ENCODE measurements around the gene KLF16. TPM values are rescaled to one million over a fixed set of nuclear protein-coding genes. Genes with fewer than 3 reads are reported as not detected.

The KLF16 gene
- total RNA-seq, 1 experiment from 2014 or later = 25.2 TPM

DNA sequence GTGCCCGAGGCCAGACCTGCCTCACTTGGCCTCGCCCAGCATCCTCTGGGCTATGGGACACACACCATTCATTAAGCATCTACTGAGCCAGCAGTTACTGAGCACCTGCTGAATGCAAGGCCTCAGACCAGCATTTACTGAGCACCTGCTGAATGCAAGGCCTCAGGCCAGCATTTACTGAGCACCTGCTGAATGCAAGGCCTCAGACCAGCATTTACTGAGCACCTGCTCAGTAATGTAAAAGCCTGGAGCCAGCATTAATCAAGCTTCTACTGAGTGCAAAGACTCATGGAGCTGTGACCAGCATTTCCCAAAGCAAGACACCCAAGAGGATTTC is 55.0 kb downstream of the KLF16 start:
- DNase-seq (ENCODE audit: low spot score) = no peak

DNA sequence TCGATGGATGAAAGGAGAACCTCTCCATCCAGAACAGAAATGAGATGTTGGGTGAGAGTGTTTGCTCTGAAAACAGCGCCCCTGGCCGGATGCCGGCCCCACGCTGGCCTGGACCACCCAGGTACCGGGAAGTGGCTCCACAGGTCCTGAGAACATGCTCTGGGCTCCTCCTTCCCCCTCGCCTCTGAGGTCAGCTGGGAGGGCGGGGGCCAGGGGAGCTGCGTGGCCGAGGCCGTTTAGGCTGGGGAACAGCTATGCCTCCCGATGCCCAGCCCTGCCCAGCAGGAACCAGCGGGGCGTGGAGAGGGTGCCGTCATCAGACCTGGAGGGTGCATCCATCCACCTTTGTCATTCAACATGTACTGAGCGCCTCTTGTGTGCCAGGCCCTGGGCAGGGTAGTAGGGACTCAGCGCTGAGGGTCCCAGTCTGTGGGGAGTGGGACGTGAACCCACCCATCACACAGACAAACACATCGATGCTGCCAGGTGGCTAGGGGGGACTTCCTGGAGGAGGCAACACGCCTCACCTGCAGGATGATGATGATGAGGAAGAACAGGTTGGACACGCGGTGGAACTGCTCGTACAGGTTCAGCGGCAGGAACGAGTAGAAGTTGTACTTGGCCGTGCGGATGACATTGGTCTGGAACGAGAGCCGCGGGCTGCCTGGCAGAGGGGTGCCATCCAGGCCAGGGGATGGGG is 55.5 kb downstream of the KLF16 start:
- DNase-seq (ENCODE audit: low spot score) = no peak

DNA sequence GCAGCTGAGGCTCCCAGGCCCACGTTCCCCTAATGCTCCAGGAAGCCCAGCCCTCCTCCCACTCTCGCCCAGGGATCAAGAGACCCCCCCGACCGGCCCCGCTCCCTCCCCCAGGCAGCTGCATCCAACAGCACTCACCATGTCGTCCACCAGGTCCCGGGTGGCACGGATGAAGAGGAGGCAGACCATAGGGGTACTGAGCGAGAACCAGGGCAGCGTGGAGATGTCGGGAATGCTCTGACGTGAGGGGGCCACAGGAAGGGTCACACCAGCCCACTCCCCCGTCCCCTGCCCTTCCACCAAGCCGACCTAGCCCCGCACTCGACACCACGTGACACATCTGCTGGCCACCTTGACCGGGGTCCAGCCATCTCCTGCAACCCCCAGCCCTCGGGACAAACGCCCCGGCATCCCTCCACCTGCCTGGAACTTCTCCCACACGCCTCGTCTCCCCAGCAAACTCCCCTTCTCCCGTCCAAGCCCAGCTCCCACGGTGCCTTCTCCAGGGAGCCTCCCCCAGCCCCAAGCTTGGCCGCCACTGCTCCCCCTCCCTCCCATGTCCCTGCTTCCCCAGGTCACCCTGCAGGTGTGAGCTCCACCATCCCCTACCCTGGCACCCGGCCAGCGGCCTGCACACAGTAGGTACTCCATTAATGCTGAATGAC is 56.2 kb downstream of the KLF16 start:
- no peak for DNase-seq (ENCODE audit: low spot score)

DNA sequence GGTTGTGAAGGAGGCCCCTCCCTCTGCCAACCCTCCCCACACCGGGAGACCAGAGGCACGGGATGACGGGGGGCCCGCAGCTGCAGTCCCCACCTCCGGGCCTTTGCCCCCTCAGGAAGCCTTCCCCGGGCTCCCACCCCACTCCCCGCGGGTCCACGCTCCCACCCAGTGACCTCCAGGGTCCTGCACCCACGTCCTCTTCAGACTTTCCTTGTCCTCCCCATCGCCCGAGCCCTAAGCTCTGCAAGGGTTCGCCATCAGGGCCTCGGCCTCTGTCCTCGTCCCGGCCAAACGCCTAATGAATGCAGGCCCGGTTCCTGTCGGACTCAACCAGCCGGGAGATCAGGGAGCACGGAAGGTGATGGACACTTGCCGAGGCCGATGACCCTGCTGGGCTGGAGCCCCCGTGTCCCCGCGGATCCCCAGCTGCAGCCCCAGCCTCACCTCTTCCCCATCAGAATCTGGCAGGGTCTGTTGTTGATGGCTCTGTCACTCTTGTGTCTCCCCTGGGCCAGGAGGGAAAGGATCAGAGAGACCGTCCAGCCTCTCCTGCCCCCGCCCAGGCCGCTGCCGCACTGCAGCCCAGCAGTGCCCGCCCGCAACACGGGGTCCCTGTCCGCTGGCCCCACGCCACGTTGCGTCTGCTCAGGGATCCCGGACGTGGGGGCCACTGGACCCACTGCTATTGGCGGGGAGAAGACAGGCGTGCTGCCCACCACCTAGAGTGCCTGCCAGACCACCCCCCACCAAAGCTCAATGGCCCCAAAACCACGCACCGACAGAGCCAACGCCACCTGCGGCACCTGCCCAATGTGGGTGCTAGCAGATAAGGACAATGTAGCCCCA is 57.0 kb downstream of the KLF16 start:
- no peak for DNase-seq (ENCODE audit: low spot score)

- no peak for DNase-seq (ENCODE audit: low spot score)
Measured at GRCh38 chr19:1805401-1806183, 57.8 kb downstream of the KLF16 start.

DNA sequence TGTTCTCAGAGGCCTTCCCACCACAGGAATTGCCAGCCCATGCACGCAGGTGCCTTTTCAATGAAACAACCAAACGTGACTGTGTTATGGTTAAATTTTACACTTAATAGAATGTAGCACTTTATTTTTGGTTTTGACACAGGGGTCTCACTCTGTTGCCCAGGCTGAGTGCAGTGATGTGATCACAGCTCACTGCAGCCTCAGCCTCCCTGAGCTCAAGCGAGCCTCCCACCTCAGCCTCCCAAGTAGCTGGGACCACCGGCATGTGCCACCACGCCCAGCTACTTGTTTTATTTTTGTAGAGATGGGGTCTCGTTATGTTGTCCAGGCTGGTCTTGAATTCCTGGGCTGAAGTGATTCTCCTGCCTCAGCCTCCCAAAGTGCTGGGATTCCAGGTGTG is 58.5 kb downstream of the KLF16 start:
- DNase-seq (ENCODE audit: low spot score) = no peak

Other genes starting within 250 kb of the KLF16 start
- 241 and 271 TPM in 2 replicates for gene TCF3, start 211.0 kb downstream of the KLF16 start, total RNA-seq (2014; rRNA removed; shearing (Covaris generic))
- gene ONECUT3, start 110.1 kb downstream of the KLF16 start, total RNA-seq (2014; rRNA removed; shearing (Covaris generic)) = not detected in 2 replicates
- gene ATP8B3, start 51.3 kb downstream of the KLF16 start, total RNA-seq (2014; rRNA removed; shearing (Covaris generic)) = 0.65 and 2.0 TPM in 2 replicates
- gene REXO1, start 15.1 kb downstream of the KLF16 start, total RNA-seq (2014; rRNA removed; shearing (Covaris generic)) = 19.1 and 26.1 TPM in 2 replicates
- gene ABHD17A, start 21.9 kb upstream of the KLF16 start, total RNA-seq (2014; rRNA removed; shearing (Covaris generic)) = 136 and 141 TPM in 2 replicates
- 3.2 and 6.9 TPM in 2 replicates for gene ADAT3, start 41.8 kb upstream of the KLF16 start, total RNA-seq (2014; rRNA removed; shearing (Covaris generic))
- gene SCAMP4, start 41.8 kb upstream of the KLF16 start, total RNA-seq (2014; rRNA removed; shearing (Covaris generic)) = 67.6 and 73.3 TPM in 2 replicates
- gene CSNK1G2, start 77.6 kb upstream of the KLF16 start, total RNA-seq (2014; rRNA removed; shearing (Covaris generic)) = 175 and 178 TPM in 2 replicates
- gene BTBD2, start 152.1 kb upstream of the KLF16 start, total RNA-seq (2014; rRNA removed; shearing (Covaris generic)) = 43.3 and 56.4 TPM in 2 replicates
- gene MKNK2, start 187.7 kb upstream of the KLF16 start, total RNA-seq (2014; rRNA removed; shearing (Covaris generic)) = 212 and 223 TPM in 2 replicates
- 7.7 and 9.2 TPM in 2 replicates for gene MOB3A, start 232.7 kb upstream of the KLF16 start, total RNA-seq (2014; rRNA removed; shearing (Covaris generic))
- 2.7 and 5.3 TPM in 2 replicates for gene IZUMO4, start 233.3 kb upstream of the KLF16 start, total RNA-seq (2014; rRNA removed; shearing (Covaris generic))